Retinal pigment epithelial cell (primary cell): ENCODE results near the gene PDLIM5.
"Not testable (repeated sequence)": the region's sequence is repeated elsewhere in the genome, so short reads cannot be mapped to it uniquely, and the experiment has no call there.

ENCODE experiments used
- DNase-seq: peaks from one replicate; pipeline ENCODE4 v3.0.0-alpha.2; 2010; ENCODE audit warnings: low read depth
- H3K4me3 ChIP-seq: 2 replicates; pipeline ENCODE4 v1.5.1; 2011; ENCODE audit warnings: mild to moderate bottlenecking, low read length, control low read depth, moderate library complexity
- TF ChIP-seq, protein P1 (sequence below): conservative IDR thresholded peaks from 2 replicates; pipeline ENCODE4 v1.5.1; 2011; ENCODE audit warnings: low read depth, low read length, control low read depth, inconsistent platforms

PDLIM5 gene

DNA sequence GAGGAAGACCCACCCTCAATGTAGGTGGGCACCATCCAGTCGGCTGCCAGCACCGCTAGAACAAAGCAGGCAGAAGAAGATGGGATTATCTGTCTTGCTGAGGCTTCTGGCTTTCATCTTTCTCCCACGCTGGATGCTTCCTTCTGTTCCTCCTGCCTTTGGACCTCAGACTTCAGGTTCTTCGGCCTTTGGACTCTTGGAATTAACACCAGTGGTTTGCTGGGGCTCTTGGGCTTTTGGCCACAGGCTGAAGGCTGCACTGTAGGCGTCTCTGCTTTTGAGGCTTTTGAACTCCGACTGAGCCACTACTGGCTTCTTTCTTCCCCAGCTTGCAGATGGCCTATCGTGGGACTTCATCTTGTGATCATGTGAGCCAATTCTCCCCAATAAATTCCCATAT is 55.1 kb downstream of the PDLIM5 start:
- no peak for DNase-seq
- TF ChIP-seq, protein P1, sequence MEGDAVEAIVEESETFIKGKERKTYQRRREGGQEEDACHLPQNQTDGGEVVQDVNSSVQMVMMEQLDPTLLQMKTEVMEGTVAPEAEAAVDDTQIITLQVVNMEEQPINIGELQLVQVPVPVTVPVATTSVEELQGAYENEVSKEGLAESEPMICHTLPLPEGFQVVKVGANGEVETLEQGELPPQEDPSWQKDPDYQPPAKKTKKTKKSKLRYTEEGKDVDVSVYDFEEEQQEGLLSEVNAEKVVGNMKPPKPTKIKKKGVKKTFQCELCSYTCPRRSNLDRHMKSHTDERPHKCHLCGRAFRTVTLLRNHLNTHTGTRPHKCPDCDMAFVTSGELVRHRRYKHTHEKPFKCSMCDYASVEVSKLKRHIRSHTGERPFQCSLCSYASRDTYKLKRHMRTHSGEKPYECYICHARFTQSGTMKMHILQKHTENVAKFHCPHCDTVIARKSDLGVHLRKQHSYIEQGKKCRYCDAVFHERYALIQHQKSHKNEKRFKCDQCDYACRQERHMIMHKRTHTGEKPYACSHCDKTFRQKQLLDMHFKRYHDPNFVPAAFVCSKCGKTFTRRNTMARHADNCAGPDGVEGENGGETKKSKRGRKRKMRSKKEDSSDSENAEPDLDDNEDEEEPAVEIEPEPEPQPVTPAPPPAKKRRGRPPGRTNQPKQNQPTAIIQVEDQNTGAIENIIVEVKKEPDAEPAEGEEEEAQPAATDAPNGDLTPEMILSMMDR = no peak
- H3K4me3 ChIP-seq = no peak overlapping the region

GRCh38 chr4:94507281-94507680 is 55.5 kb downstream of the PDLIM5 start:
- TF ChIP-seq, protein P1 = no peak
- no peak overlapping the region for H3K4me3 ChIP-seq
- DNase-seq = no peak

DNA sequence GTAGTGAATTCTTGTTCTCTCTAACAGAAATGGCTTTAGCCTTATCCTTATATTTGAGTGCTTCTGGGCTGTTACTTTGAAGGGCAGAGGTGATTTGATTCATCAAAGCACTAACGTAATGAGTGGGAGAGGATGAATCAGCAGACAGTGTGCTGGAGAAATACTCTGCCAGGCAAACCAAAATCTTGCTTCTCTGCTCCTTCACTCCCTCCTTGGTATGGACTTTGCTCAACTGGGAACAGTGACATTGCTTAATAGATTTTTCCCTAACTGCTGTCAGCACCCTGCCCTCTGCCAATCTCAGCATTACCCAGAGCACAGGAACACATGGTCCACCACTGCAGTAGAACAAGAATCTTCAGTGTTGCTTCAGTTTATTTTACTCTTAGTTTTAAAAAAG is 56.0 kb downstream of the PDLIM5 start:
- no peak overlapping the region for H3K4me3 ChIP-seq
- DNase-seq = no peak
- TF ChIP-seq, protein P1 = no peak

DNA sequence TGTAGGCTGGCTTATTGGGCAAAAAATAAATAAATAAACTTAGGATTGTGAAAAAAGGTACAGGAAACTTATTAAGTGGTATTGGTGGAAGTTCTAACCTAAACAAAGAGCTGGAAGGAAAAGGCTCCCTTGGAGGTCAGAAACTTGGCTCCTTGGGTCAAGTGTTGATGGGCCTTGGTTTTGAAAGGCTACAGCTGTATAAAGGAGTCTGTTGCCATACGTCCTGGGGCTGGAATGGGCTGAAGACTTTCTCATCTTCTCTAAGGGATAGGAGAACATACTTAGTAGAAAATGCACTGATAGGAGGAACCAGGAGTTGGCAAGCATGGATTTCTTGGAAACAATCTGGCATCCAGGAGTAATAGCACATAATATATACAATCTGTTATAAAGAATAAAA is 56.6 kb downstream of the PDLIM5 start:
- TF ChIP-seq, protein P1 = no peak
- no peak overlapping the region for H3K4me3 ChIP-seq
- DNase-seq = no peak

- no peak overlapping the region for H3K4me3 ChIP-seq
- no peak for DNase-seq
- TF ChIP-seq, protein P1 = no peak
These were observed 57.1 kb downstream of the PDLIM5 start for GRCh38 chr4:94508806-94509205.

GRCh38 chr4:94511591-94511990 is 59.8 kb downstream of the PDLIM5 start:
- TF ChIP-seq, protein P1 = no peak
- no peak for DNase-seq
- no peak overlapping the region for H3K4me3 ChIP-seq

DNA sequence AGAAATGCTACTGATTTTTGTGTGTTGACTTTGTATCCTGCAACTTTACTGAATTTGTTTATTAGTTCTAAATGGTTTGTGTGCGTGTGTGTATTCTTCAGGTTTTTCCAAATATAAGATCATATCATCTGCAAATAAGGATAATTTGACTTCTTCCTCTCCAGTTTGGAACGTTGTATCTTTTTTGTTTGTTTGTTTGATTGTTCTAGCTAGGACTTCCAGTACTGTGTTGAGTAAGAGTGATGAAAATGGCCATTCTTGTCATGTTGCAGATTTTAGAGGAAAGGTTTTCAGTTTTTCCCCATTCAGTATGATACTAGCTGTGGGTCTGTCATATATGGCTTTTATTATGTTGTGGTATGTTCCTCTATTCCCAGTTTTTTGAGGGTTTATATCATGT is 61.8 kb downstream of the PDLIM5 start:
- H3K4me3 ChIP-seq, DNase-seq: not testable (repeated sequence)

DNA sequence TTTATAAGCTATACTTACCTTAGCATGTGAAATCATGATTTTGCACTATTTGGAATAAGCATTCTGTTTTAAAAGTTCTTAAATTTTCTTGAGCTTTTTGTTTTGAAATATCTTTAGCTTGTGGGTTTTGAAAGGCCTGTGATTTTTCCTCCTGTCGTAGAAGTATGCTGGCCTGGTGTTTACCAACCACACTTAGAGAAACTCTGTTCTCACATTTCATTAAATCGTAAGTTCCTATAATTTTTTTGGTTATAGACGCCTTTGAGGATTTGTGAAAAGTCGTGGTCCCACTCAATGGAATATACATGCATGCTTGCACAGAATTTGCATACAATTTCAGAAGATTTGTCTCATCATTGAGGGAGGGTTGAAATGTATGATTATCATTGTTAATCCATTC is 63.6 kb downstream of the PDLIM5 start:
- TF ChIP-seq, protein P1 = no peak
- no peak for DNase-seq
- H3K4me3 ChIP-seq = no peak overlapping the region
